Keratinocyte (primary cell): ENCODE results near the gene OR5AL1. TPM values are rescaled to one million over a fixed set of nuclear protein-coding genes. Genes with fewer than 3 reads are reported as not detected.
"Not testable (repeated sequence)": the region's sequence is repeated elsewhere in the genome, so short reads cannot be mapped to it uniquely, and the experiment has no call there.

Source experiments
- DNase-seq: peaks from one replicate; pipeline ENCODE4 v3.0.0-alpha.2; 2011; ENCODE audit warnings: low read depth, missing footprints, low spot score
- FAIRE-seq: peaks from 2 replicates; lab custom pipeline; 2011; peaks lifted over from hg19 to GRCh38; lab: Jason Lieb, UNC
- H2AFZ ChIP-seq: 2 replicates; pipeline ENCODE4 v1.6.0; 2012; ENCODE audit warnings: low read length, control low read depth, inconsistent platforms; ENCODE audit not compliant: control insufficient read depth
- H3K27ac ChIP-seq: 2 replicates; pipeline ENCODE4 v1.5.1; 2011; ENCODE audit warnings: low read length; ENCODE audit not compliant: control insufficient read depth, insufficient read depth
- H3K27me3 ChIP-seq: 3 replicates; pipeline ENCODE4 v1.6.0; 2011; ENCODE audit warnings: low read length; ENCODE audit not compliant: control insufficient read depth, insufficient read depth; ENCODE audit errors: extremely low read depth
- H3K36me3 ChIP-seq, 2 experiments: 2 replicates in 1 of 2; 3 replicates in 1 of 2; pipeline ENCODE4 v1.5.1; 2011; ENCODE audit warnings: low read length in 2 of 2, mild to moderate bottlenecking in 1 of 2; ENCODE audit not compliant: control insufficient read depth in 2 of 2, insufficient read depth in 2 of 2; ENCODE audit errors: extremely low read depth in 1 of 2
- H3K4me1 ChIP-seq: 3 replicates; pipeline ENCODE4 v1.5.1; 2011; ENCODE audit warnings: low read length; ENCODE audit not compliant: control insufficient read depth, insufficient read depth; ENCODE audit errors: extremely low read depth
- H3K4me2 ChIP-seq: 3 replicates; pipeline ENCODE4 v1.6.0; 2011; ENCODE audit warnings: low read depth, low read length; ENCODE audit not compliant: control insufficient read depth, insufficient read depth; ENCODE audit errors: extremely low read depth
- H3K4me3 ChIP-seq, 3 experiments: fragments of 200-600 bp in 1 of 3; sonication (generic) in 1 of 3; 2 replicates in 2 of 3; 3 replicates in 1 of 3; pipeline ENCODE4 v1.5.1; 2011 to 2016; ENCODE audit warnings: low read length in 3 of 3, mild to moderate bottlenecking in 3 of 3, control low read depth in 2 of 3, inconsistent platforms in 1 of 3, low read depth in 1 of 3, mixed read lengths in 1 of 3, mixed run types in 1 of 3, moderate library complexity in 1 of 3; ENCODE audit not compliant: control insufficient read depth in 2 of 3, insufficient read depth in 2 of 3; ENCODE audit errors: extremely low read depth in 1 of 3
- H3K79me2 ChIP-seq: 2 replicates; pipeline ENCODE4 v1.6.0; 2012; ENCODE audit warnings: low read length; ENCODE audit not compliant: control insufficient read depth, insufficient read depth
- H3K9ac ChIP-seq: 3 replicates; pipeline ENCODE4 v1.6.0; 2011; ENCODE audit warnings: low read length; ENCODE audit not compliant: control insufficient read depth, insufficient read depth; ENCODE audit errors: extremely low read depth
- H3K9me1 ChIP-seq: 3 replicates; pipeline ENCODE4 v1.6.0; 2011; ENCODE audit warnings: low read length; ENCODE audit not compliant: control insufficient read depth, insufficient read depth; ENCODE audit errors: extremely low read depth
- H3K9me3 ChIP-seq: 2 replicates; pipeline ENCODE4 v1.5.1; 2012; ENCODE audit warnings: low read depth, low read length; ENCODE audit not compliant: control insufficient read depth
- H4K20me1 ChIP-seq: 3 replicates; pipeline ENCODE4 v1.6.0; 2011; ENCODE audit warnings: low read length; ENCODE audit not compliant: control insufficient read depth, insufficient read depth; ENCODE audit errors: extremely low read depth
- CTCF ChIP-seq, 3 experiments: IDR thresholded peaks in 1 of 3; conservative IDR thresholded peaks in 1 of 3; optimal IDR thresholded peaks in 1 of 3; 2 replicates in 2 of 3; 3 replicates in 1 of 3; pipeline versions ENCODE3 to v1.5.1; 2011; ENCODE audit warnings: low read length in 3 of 3, mild to moderate bottlenecking in 3 of 3, moderate library complexity in 2 of 3, control low read depth in 1 of 3, inconsistent platforms in 1 of 3; ENCODE audit not compliant: insufficient read depth in 2 of 3; ENCODE audit errors: extremely low read depth in 1 of 3
- EZH2 ChIP-seq: IDR thresholded peaks from one replicate; pipeline ENCODE4 v1.6.1; 2012; ENCODE audit warnings: inconsistent platforms, mild to moderate bottlenecking, low read length, moderate library complexity
- dilution Hi-C: fragments of 300-500 bp; cut with MboI; formaldehyde crosslinking; loops from one replicate; pipeline ENCODE4 v1.7.0; 2020; ENCODE audit warnings: low sequenced_read_pairs; ENCODE audit not compliant: extremely low pct_ligation_motif_present
- polyA plus RNA-seq, 5 experiments: library from polyadenylated mRNA; depleted of rRNA in 3 of 5; stranded (reverse) in 3 of 5; stranded (forward) in 1 of 5; unstranded in 1 of 5; fragments of >200 nt; gene quantifications; 1 replicate in 1 of 5; 2 replicates in 3 of 5; 3 replicates in 1 of 5; pipeline versions ENCODE4 v1.2.1 to v1.2.3, GENCODE V29; 2011 to 2012; ENCODE audit warnings: missing spikeins in 2 of 5, low read depth in 1 of 5, low replicate concordance in 1 of 5

OR5AL1 gene
- polyA plus RNA-seq, 1 donor (not counting 4 experiments of a cell fraction or from before 2014, with no cell fraction given), result not detected

DNA sequence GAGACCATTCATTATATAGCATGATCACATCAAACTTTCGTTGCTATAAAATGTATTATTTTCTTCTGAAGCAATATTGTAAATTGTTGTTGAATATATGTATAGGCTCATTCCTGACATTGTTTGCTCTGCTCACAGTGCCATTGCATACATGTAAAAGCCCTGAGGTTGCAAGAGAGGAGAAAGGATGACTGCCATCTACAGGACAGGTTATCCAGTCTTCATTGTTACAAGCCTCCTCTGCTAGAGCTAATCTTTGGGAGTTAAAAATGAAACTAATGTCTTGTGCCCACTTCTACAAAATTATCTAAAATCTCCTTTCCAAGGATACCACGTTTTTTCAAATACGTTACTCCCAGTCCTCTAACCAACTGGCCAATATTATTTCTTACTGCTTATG, 16.4 kb upstream of the OR5AL1 start:
- Histone ChIP-seq H3K27me3 (no peaks in the 10 kb centered on the region), H4K20me1 (no peaks in the 10 kb centered on the region), H3K4me2 (no peak overlapping the region), H3K4me3 (no peak overlapping the region), H3K36me3 (no peaks in the 10 kb centered on the region), H3K9me1 (no peaks in the 10 kb centered on the region), H3K27ac (no peak overlapping the region), H3K79me2 (no peaks in the 10 kb centered on the region), H3K9me3 (no peaks in the 10 kb centered on the region), H3K9ac (no peak overlapping the region), H2AFZ (no peak overlapping the region), H3K4me1 (no peaks in the 10 kb centered on the region)
- TF ChIP-seq CTCF (optimal IDR thresholded peaks at IDR 0.05 in 1 of 3, IDR thresholded peaks at IDR 0.05 in 1 of 3, conservative IDR thresholded peaks at IDR 0.05 in 1 of 3; ENCODE audit: extremely low read depth in 1 of 3, insufficient read depth in 2 of 3, low read length in 3 of 3), result no peak
- no peak for TF ChIP-seq EZH2
- DNase-seq (no peak), FAIRE-seq (no peak)
- dilution Hi-C loops, result no loop called here

DNA sequence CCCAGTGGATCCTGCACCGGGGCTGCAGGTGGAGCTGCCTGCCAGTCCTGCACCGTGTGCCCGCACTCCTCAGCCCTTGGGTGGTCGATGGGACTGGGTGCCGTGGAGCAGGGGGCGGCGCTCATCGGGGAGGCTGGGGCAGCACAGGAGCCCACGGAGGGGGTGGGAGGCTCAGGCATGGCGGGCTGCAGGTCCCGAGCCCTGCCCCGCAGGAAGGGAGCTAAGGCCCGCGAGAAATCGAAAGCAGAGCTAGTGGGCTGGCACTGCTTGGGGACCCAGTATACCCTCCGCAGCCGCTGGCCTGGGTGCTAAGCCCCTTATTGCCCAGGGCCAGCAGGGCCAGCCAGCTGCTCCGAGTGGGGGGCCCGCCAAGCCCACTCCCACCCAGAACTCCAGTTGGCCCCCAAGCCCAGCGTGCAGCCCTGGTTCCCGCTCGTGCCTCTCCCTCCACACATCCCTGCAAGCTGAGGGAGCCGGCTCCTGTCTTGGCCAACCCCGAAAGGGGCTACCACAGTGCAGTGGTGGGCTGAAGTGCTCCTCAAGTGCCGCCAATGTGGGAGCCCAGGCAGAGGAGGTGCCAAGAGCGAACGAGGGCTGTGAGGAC, 10.5 kb upstream of the OR5AL1 start:
- H3K27ac ChIP-seq, H3K9me3 ChIP-seq, DNase-seq, H3K9me1 ChIP-seq, H3K4me3 ChIP-seq, H3K9ac ChIP-seq, H3K27me3 ChIP-seq, H2AFZ ChIP-seq, H3K4me1 ChIP-seq, H3K79me2 ChIP-seq, H4K20me1 ChIP-seq, H3K36me3 ChIP-seq, H3K4me2 ChIP-seq, dilution Hi-C loops, FAIRE-seq: not testable (repeated sequence)

DNA sequence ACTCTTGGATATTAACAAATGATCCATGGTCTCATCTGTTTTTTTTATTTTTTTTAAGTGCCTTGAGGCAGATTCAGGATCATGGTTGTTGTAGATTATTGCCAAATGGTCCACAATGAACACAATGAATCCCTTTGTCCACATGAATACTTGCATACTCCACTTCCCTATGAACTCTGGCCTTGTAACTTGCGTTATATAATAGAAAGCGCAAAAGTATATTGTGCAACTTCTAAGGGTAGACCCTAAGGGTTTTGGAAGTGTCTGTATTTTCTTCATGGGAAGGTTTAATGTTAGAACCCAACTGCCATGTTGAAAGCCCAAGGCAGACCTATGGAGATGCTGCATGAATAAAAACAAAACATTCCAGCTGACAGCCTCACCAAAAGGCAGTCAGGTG, 8.1 kb upstream of the OR5AL1 start:
- H3K9me3 ChIP-seq, result no peaks in the 10 kb centered on the region
- no peak for FAIRE-seq
- dilution Hi-C loops, result no loop called here

More for the DNA sequence above, 8.1 kb upstream of the OR5AL1 start:
- no peak overlapping the region for H3K27ac ChIP-seq
- H3K27me3 ChIP-seq, result no peaks in the 10 kb centered on the region
- no peaks in the 10 kb centered on the region for H3K79me2 ChIP-seq
- H3K4me1 ChIP-seq, result no peaks in the 10 kb centered on the region
- H3K4me3 ChIP-seq, result no peak overlapping the region
- H3K36me3 ChIP-seq, result no peaks in the 10 kb centered on the region
- no peak for DNase-seq
- H2AFZ ChIP-seq, result no peak overlapping the region
- no peak overlapping the region for H3K9ac ChIP-seq
- TF ChIP-seq EZH2 (no peak), CTCF (optimal IDR thresholded peaks at IDR 0.05 in 1 of 3, IDR thresholded peaks at IDR 0.05 in 1 of 3, conservative IDR thresholded peaks at IDR 0.05 in 1 of 3; ENCODE audit: extremely low read depth in 1 of 3, insufficient read depth in 2 of 3, low read length in 3 of 3) (no peak)
- no peak overlapping the region for H3K4me2 ChIP-seq
- H3K9me1 ChIP-seq, result no peaks in the 10 kb centered on the region
- no peaks in the 10 kb centered on the region for H4K20me1 ChIP-seq
